Measurements from ENCODE around the gene PCDH9.

The PCDH9 gene

GRCh38 chr13:67018775-67019174 lies 211.4 kb downstream of the PCDH9 start:
- DNase-seq (ENCODE audit: low read depth), result no peak

- DNase-seq (ENCODE audit: low read depth), result no peak
Observed at GRCh38 chr13:67017276-67017675, 212.9 kb downstream of the PCDH9 start.

- no peak for DNase-seq (ENCODE audit: low read depth)
Observed at GRCh38 chr13:67015976-67016600, 214.0 kb downstream of the PCDH9 start.

GRCh38 chr13:67014399-67014798 lies 215.7 kb downstream of the PCDH9 start:
- no peak for DNase-seq (ENCODE audit: low read depth)

- no peak for DNase-seq (ENCODE audit: low read depth)
Observed at GRCh38 chr13:67013709-67014108, 216.4 kb downstream of the PCDH9 start.

- no peak for DNase-seq (ENCODE audit: low read depth)
Observed at GRCh38 chr13:67008075-67008668, 222.0 kb downstream of the PCDH9 start.

GRCh38 chr13:67004511-67004910 lies 225.6 kb downstream of the PCDH9 start:
- no peak for DNase-seq (ENCODE audit: low read depth)

GRCh38 chr13:67003743-67004142 lies 226.4 kb downstream of the PCDH9 start:
- DNase-seq (ENCODE audit: low read depth), result no peak

GRCh38 chr13:67001363-67001762 lies 228.8 kb downstream of the PCDH9 start:
- no peak for DNase-seq (ENCODE audit: low read depth)

- peak; percentile 43 for DNase-seq (ENCODE audit: low read depth)
Observed at GRCh38 chr13:66996503-66996902, 233.6 kb downstream of the PCDH9 start.

- DNase-seq (ENCODE audit: low read depth), result peak; percentile 1
Observed at GRCh38 chr13:66995203-66995611, 234.9 kb downstream of the PCDH9 start.

- DNase-seq (ENCODE audit: low read depth), result no peak
Observed at GRCh38 chr13:66994517-66995202, 235.5 kb downstream of the PCDH9 start.

- DNase-seq (ENCODE audit: low read depth), result peak; percentile 52
Observed at GRCh38 chr13:66994097-66994496, 236.0 kb downstream of the PCDH9 start.

- DNase-seq (ENCODE audit: low read depth), result no peak
Observed at GRCh38 chr13:66992719-66993118, 237.4 kb downstream of the PCDH9 start.

GRCh38 chr13:66992183-66992582 lies 238.0 kb downstream of the PCDH9 start:
- DNase-seq (ENCODE audit: low read depth), result peak; percentile 63

GRCh38 chr13:66984241-66984640 lies 245.9 kb downstream of the PCDH9 start:
- DNase-seq (ENCODE audit: low read depth), result peak; percentile 48

GRCh38 chr13:66981912-66982311 lies 248.2 kb downstream of the PCDH9 start:
- DNase-seq (ENCODE audit: low read depth), result no peak

- no peak for DNase-seq (ENCODE audit: low read depth)
Observed at GRCh38 chr13:66977161-66977560, 253.0 kb downstream of the PCDH9 start.

GRCh38 chr13:66974889-66975288 lies 255.2 kb downstream of the PCDH9 start:
- DNase-seq (ENCODE audit: low read depth), result no peak

GRCh38 chr13:66974174-66974573 lies 256.0 kb downstream of the PCDH9 start:
- no peak for DNase-seq (ENCODE audit: low read depth)

GRCh38 chr13:66972659-66973058 lies 257.5 kb downstream of the PCDH9 start:
- no peak for DNase-seq (ENCODE audit: low read depth)

- no peak for DNase-seq (ENCODE audit: low read depth)
Observed at GRCh38 chr13:66971004-66971403, 259.1 kb downstream of the PCDH9 start.

- DNase-seq (ENCODE audit: low read depth), result no peak
Observed at GRCh38 chr13:66969291-66969690, 260.8 kb downstream of the PCDH9 start.

Measured in fibroblast of gingiva (primary cell).